ENCODE data around the gene HNMT.

DNA sequence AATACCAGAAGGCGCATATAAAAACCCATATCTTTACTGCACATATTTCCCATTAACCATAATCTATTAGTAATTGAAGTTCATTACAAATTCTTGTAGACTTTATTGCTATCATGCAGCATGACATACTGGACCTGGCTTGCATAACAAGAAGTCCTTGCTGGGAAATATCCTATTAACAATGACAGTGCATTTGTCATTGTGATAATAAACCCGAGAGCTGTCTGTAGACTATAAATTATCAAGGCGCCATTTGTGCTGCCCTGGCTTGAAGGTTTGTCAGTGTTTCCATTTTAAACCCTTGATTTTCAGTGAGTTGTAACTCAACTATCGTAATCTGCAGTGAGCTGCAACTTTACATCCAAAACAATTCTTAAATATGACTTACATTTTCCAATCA lies 59.0 kb downstream of the HNMT start:
- TF ChIP-seq, protein P1, sequence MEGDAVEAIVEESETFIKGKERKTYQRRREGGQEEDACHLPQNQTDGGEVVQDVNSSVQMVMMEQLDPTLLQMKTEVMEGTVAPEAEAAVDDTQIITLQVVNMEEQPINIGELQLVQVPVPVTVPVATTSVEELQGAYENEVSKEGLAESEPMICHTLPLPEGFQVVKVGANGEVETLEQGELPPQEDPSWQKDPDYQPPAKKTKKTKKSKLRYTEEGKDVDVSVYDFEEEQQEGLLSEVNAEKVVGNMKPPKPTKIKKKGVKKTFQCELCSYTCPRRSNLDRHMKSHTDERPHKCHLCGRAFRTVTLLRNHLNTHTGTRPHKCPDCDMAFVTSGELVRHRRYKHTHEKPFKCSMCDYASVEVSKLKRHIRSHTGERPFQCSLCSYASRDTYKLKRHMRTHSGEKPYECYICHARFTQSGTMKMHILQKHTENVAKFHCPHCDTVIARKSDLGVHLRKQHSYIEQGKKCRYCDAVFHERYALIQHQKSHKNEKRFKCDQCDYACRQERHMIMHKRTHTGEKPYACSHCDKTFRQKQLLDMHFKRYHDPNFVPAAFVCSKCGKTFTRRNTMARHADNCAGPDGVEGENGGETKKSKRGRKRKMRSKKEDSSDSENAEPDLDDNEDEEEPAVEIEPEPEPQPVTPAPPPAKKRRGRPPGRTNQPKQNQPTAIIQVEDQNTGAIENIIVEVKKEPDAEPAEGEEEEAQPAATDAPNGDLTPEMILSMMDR (IDR thresholded peaks at IDR 0.05; ENCODE audit: insufficient read depth, low read length) = no peak
- TF ChIP-seq POLR2AphosphoS5 (IDR thresholded peaks at IDR 0.05; ENCODE audit: low read depth) = no peak
- TF ChIP-seq, protein P2, sequence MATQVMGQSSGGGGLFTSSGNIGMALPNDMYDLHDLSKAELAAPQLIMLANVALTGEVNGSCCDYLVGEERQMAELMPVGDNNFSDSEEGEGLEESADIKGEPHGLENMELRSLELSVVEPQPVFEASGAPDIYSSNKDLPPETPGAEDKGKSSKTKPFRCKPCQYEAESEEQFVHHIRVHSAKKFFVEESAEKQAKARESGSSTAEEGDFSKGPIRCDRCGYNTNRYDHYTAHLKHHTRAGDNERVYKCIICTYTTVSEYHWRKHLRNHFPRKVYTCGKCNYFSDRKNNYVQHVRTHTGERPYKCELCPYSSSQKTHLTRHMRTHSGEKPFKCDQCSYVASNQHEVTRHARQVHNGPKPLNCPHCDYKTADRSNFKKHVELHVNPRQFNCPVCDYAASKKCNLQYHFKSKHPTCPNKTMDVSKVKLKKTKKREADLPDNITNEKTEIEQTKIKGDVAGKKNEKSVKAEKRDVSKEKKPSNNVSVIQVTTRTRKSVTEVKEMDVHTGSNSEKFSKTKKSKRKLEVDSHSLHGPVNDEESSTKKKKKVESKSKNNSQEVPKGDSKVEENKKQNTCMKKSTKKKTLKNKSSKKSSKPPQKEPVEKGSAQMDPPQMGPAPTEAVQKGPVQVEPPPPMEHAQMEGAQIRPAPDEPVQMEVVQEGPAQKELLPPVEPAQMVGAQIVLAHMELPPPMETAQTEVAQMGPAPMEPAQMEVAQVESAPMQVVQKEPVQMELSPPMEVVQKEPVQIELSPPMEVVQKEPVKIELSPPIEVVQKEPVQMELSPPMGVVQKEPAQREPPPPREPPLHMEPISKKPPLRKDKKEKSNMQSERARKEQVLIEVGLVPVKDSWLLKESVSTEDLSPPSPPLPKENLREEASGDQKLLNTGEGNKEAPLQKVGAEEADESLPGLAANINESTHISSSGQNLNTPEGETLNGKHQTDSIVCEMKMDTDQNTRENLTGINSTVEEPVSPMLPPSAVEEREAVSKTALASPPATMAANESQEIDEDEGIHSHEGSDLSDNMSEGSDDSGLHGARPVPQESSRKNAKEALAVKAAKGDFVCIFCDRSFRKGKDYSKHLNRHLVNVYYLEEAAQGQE (IDR thresholded peaks at IDR 0.05; ENCODE audit: insufficient replicate concordance, low read depth) = no peak
- no peak for TF ChIP-seq SPI1 (IDR thresholded peaks at IDR 0.05; ENCODE audit: borderline replicate concordance, low read depth)
- TF ChIP-seq GABPA (IDR thresholded peaks at IDR 0.05; ENCODE audit: low read depth) = no peak

Measured in HL-60 (cell line).